NCI-H446 treated with DMSO at 0.1 percent for 48 hours (cell line): ENCODE data around the gene ORC5.

Experiments used
- DNase-seq: peaks from one replicate; lab custom pipeline; 2025; lab: John Stamatoyannopoulos, UW

ORC5 gene

DNA sequence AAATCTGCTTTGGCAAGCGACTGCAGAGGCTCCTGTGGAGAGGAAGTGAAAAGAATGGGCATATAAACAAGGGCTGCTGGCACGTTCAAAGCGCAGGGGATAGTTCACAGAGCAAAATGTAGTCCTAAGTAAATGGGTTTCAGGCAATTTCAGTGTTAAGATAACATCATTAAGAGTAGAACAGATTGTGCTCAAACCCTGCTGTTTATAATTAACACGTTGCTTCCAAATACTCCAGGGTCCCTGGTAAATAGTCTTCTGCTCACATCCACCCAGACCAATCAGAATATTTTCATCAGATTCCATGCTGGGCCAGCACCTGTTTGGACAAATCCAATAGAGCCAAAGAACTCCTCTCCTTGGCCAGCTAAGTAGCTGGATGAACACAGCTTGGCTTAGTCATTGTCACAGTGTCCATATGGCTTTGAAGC is 81.4 kb downstream of the ORC5 start:
- DNase-seq: peak; percentile 98

DNA sequence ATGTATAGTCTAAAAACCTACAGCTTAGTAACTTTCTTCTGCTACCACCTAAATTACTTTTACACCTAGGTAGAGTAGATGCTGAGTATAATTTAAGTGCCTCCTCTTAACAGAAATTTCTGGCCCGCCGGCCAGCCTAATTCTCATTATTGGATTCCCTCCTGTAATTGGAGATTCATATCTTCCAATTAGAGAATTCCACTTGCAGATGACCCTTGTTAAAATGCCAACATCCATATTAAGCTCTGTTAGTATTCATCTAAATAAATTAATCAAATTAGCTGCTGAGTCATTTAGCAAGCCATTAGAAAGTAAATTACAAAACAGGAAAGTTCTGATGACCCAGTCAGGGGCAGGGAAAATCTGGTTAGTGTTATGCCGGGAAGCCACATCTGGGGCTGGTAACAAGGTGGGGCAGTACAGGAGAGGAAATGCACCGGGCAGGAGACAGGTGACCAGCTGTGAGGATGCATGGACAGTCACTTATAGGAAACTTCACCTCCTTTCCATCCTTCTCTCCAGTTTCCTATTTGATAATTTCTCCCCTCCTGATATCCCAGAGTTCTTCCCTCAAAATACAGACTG is 82.8 kb downstream of the ORC5 start:
- DNase-seq: no peak

DNA sequence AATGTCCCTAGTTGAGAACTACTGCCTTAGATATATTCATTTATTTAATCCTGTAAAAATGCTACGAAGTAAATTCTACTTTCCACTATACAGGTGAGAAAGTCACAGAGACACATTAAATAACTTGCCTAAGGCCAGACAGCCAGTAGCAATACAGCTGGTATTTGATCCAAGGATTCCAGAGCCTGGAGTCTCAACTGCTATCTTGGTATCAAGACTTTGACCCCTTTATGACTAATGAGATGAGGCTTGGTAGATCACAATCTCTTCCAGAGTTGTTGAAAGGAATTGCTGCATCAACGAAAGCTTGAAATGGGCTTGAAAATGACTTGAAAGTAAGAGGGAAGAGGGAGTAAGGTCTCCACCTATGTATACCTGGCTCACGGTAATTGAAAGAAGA is 83.3 kb downstream of the ORC5 start:
- no peak for DNase-seq

DNA sequence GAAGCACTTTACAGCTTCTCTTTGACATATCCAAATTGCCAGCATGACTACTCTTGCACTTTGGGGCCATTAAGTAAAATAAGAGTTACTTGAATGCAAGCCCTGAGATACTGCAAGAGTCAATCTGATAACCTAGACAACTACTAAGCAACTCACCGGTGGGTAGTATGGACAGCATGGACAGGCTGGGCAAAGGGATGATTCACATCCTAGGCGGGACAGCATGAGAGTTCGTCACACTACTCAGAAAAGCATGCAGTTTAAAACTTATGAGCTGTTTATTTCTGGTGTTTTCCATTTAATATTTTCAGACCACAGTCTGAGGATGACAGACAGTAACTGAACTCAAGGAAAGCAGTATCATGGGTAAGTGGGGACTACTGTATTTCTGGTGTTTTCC is 84.0 kb downstream of the ORC5 start:
- DNase-seq: no peak

DNA sequence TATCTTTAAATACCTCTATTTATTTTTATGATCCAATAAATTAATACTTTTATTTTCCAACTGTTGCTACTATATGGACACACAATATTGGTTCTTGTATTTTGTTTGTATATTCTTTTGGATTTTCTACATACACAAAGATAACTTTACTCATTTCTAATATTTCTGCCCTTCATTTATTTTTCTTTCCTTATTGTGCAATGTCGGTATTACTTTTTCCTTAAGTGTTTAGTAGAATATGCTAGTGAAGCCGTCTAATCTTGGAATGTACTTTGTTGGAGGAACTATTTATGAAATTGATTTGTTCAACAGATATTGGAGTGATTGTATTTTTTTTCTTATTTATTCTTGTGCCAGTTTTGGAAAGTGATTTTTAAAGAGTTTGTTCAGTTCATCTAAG is 94.0 kb downstream of the ORC5 start:
- no peak for DNase-seq

DNA sequence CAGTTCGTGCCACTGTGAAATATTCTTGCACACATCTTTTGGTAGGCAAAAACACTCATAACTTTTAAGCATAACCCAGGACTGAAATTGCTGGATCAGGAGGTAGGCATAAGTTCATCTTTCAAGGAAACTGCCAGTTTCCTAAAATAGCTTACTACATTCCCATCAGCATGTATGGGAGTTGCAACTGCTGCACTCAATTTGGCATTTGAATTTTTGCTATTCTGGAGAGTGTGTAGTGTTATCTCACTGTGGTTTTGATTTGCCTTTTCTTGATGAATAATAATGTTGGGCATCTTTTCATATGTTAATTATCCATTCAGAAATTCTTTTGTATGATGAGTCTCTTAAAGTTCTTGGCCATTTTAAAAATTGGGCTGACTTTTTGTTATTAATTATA is 95.2 kb downstream of the ORC5 start:
- no peak for DNase-seq

DNA sequence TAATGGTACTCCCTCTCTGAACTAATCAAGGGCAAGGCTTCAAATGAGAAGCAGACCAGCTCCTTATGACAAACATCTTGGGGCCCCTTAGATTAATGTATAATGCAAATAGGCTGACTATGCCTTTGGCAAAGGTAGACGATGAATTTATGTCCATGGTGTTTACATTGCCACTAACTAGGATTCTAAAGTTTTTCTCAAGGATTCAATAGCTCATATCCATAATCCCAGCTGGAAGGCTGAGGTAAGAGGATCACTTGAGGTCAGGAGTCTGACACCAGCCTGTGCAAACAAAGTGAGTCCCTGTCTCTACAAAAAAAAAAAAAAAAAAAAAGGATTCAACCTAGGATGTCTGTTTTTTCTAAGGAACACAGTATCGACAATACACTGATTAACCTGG is 96.5 kb downstream of the ORC5 start:
- no peak for DNase-seq

DNA sequence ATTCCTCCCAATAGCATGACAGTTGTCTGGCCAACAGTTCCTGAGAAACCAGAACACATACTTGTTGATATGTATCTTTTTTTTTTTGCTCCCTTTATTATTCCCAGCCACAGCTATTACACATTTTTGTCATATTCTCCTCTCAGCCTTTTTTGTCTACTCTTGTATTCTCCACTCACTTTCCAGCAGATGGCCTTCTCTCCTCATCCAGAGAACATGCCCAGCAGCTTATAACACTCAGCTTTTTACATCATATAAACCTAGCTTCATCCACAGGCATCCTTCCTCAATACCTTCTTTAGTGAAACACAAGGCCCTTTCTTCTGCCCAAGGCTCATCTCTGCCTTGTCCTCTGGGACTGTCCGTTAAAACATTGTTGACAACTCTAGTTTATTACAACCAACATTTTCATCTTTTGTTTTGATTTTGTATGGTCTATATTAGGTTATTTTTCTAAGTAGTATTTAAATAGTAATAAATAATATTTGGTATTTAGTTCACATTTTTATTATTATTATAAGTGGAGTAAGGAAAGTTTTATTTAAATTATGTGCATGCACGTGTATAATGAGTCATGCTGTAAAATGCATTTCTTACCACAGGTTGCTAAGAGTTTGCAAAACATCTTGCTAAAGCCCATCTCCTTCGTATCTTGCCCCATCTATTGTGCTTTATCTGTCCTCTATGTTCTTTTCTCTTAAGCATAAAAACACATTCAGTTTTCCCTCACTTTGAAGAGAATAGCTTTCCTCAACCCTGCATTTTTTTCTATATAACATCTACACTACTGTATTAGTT is 101.5 kb downstream of the ORC5 start:
- no peak for DNase-seq

DNA sequence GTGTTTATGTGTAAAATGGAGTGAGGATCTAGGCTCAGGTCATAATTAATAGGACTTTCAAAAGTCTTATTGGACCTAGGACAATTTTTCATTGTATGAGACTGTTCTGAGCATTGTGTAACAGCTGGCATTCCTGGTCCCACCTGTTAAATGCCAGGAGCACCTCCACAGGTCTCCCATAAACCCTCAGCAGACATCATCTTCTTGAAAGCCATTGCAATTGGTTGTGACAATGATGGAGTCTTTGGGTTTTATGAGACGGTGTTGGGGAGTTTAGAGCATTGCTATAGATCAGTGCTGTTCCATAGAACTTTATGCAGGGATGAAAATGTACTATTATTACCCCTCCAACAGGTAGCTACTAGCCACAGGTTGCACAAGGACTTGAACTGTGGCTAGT is 108.9 kb downstream of the ORC5 start:
- DNase-seq: no peak

DNA sequence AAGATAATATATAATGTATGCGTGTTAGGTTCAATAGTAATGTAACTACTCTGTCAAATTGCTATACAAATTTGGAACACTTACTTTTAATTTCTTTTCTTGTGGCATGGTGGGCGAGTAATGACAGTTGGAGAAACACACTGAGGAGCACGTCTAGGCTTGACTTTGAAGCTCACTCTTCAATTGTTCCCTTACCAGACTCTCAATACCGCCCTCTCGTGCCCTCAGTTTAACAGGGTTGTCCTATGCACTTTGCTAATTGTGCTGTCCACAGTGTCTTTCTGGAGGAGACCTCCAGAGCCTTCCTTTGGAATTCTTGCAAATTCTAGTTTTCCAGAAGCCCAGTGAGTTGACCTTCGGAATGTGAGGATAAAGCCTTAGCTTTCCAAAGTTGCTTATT is 111.1 kb downstream of the ORC5 start:
- no peak for DNase-seq

DNA sequence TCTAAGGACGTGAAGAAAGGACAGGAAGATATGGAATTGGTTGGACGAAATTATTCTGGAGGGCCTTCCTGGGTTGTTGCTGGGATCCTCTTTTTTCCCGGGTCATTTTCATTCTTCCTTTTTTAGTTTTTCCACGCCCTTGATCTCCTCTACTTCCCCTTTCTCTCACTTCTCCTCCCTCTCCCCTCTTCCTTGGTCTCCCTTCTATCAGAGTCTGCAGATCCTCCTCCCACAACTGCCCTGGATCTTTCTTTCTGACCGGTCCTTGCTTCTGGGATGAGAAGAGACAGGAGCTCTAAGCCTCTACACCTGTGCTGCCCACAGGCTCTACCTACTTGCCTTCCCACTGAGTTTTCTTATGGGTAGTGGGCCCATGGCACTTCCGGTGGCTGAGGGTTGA is 114.7 kb downstream of the ORC5 start:
- no peak for DNase-seq

DNA sequence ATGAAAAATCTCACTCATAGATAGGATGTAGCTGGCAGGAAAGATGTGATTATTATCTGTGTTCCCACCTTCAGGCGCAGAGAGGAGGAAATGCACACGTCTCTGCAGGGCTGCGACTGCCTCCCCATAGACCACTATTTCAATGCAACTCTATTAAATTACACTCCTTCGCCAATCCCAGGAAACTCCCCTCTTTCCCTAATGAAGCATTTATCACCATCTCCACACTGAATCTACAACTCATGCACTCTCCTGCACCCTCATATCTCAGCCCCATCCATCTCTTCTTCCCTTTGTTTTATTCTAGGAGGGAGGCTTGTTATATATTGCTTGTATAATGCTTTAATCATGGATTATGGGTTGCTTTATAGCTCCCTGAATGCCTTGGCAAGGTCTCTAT is 116.6 kb downstream of the ORC5 start:
- no peak for DNase-seq

DNA sequence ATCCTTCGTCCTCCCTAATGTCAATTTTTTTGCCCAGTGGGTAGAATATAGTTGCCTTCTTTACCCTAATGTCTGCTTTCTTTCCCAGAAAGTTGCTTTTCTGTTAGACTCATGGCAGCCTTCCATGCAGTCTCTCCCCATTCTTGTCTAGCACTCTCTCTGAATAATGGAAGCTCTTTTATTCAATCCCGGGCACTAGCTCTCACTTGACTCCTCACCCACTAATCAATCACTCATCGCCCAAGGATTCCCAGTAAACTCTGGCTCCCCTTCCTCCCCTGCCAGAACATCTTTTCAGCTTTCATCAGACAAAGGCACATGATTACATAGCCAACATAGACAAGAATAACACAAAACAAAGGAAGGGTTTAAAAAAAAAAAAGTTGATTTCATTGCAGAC is 118.2 kb downstream of the ORC5 start:
- no peak for DNase-seq

DNA sequence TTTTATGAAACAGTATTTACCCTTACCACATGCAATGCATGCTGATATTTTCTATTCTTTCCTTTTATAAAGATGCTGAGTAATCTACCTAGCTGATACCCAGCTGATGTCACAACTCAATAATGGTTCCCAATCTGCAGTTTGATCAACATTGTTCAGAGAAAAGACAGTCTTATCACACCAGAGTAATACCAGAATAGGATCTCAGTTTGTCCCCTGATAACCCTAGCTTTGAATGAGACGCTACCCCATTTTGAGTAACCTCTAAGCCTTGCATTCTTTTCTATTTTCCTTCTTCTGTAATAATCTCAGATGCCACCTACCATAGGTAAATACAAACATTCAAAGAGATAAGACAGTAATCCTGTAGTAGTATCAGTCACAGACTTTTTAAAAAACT is 118.8 kb downstream of the ORC5 start:
- DNase-seq: no peak
